Activated naive CD8-positive, alpha-beta T cell treated with anti-CD3 and anti-CD28 coated beads, Interleukin-2, amount 50 U/mL, for 24 hours (primary cell): ENCODE data around the gene ACTR3C.
"Not testable (repeated sequence)": the region's sequence is repeated elsewhere in the genome, so short reads cannot be mapped to it uniquely, and the experiment has no call there.

ENCODE experiments used
- ATAC-seq: fragments of 150-1000 bp; cut with Tn5 transposase; one replicate; pipeline ENCODE4 v1.10.0; 2021
- DNase-seq: peaks from one replicate; pipeline ENCODE4 v3.0.0; 2021
- H3K27ac Mint-ChIP-seq: one replicate; pipeline ENCODE4 v1.8.0; 2021; ENCODE audit warnings: mild to moderate bottlenecking, mixed read lengths
- H3K27me3 Mint-ChIP-seq: one replicate; pipeline ENCODE4 v1.8.0; 2021; ENCODE audit warnings: mixed read lengths
- H3K36me3 Mint-ChIP-seq: one replicate; pipeline ENCODE4 v1.8.0; 2021; ENCODE audit warnings: low read depth, mixed read lengths
- H3K4me1 Mint-ChIP-seq: one replicate; pipeline ENCODE4 v1.8.0; 2021; ENCODE audit warnings: mixed read lengths
- H3K4me3 Mint-ChIP-seq: one replicate; pipeline ENCODE4 v1.8.0; 2021; ENCODE audit warnings: mild to moderate bottlenecking, moderate library complexity, mixed read lengths
- H3K9me3 Mint-ChIP-seq: one replicate; pipeline ENCODE4 v1.8.0; 2021; ENCODE audit warnings: mixed read lengths

Gene ACTR3C

GRCh38 chr7:150304499-150305258, 18.7 kb downstream of the ACTR3C start:
- H3K4me3 Mint-ChIP-seq, H3K27ac Mint-ChIP-seq, DNase-seq, H3K36me3 Mint-ChIP-seq, H3K4me1 Mint-ChIP-seq, H3K9me3 Mint-ChIP-seq, ATAC-seq, H3K27me3 Mint-ChIP-seq: not testable (repeated sequence)

- not testable (repeated sequence) for ATAC-seq, H3K27ac Mint-ChIP-seq, H3K9me3 Mint-ChIP-seq, H3K4me3 Mint-ChIP-seq, H3K27me3 Mint-ChIP-seq, H3K4me1 Mint-ChIP-seq, H3K36me3 Mint-ChIP-seq, DNase-seq
Observed at GRCh38 chr7:150302908-150303310, 20.4 kb downstream of the ACTR3C start.

GRCh38 chr7:150297978-150298377, 25.4 kb downstream of the ACTR3C start:
- not testable (repeated sequence) for H3K27ac Mint-ChIP-seq, H3K36me3 Mint-ChIP-seq, ATAC-seq, DNase-seq, H3K4me1 Mint-ChIP-seq, H3K4me3 Mint-ChIP-seq, H3K27me3 Mint-ChIP-seq, H3K9me3 Mint-ChIP-seq

- not testable (repeated sequence) for H3K27me3 Mint-ChIP-seq, H3K36me3 Mint-ChIP-seq, DNase-seq, H3K4me1 Mint-ChIP-seq, H3K9me3 Mint-ChIP-seq, ATAC-seq, H3K4me3 Mint-ChIP-seq, H3K27ac Mint-ChIP-seq
Observed at GRCh38 chr7:150296802-150297201, 26.5 kb downstream of the ACTR3C start.

- not testable (repeated sequence) for H3K4me3 Mint-ChIP-seq, DNase-seq, H3K36me3 Mint-ChIP-seq, H3K27ac Mint-ChIP-seq, H3K27me3 Mint-ChIP-seq, H3K9me3 Mint-ChIP-seq, ATAC-seq, H3K4me1 Mint-ChIP-seq
Observed at GRCh38 chr7:150295614-150296013, 27.7 kb downstream of the ACTR3C start.

GRCh38 chr7:150295027-150295426, 28.3 kb downstream of the ACTR3C start:
- not testable (repeated sequence) for H3K27me3 Mint-ChIP-seq, H3K36me3 Mint-ChIP-seq, H3K4me3 Mint-ChIP-seq, H3K4me1 Mint-ChIP-seq, H3K27ac Mint-ChIP-seq, ATAC-seq, DNase-seq, H3K9me3 Mint-ChIP-seq

- ATAC-seq, H3K4me3 Mint-ChIP-seq, DNase-seq, H3K27ac Mint-ChIP-seq, H3K36me3 Mint-ChIP-seq, H3K9me3 Mint-ChIP-seq, H3K4me1 Mint-ChIP-seq, H3K27me3 Mint-ChIP-seq: not testable (repeated sequence)
Observed at GRCh38 chr7:150290317-150290716, 33.0 kb downstream of the ACTR3C start.

- not testable (repeated sequence) for ATAC-seq, H3K9me3 Mint-ChIP-seq, H3K4me1 Mint-ChIP-seq
Observed at GRCh38 chr7:150288816-150289215, 34.5 kb downstream of the ACTR3C start.

GRCh38 chr7:150287815-150288214, 35.5 kb downstream of the ACTR3C start:
- H3K36me3 Mint-ChIP-seq, DNase-seq, H3K4me1 Mint-ChIP-seq, H3K4me3 Mint-ChIP-seq, H3K9me3 Mint-ChIP-seq, H3K27ac Mint-ChIP-seq, ATAC-seq, H3K27me3 Mint-ChIP-seq: not testable (repeated sequence)

More at GRCh38 chr7:150288816-150289215, 34.5 kb downstream of the ACTR3C start:
- not testable (repeated sequence) for H3K36me3 Mint-ChIP-seq, H3K27ac Mint-ChIP-seq, H3K4me3 Mint-ChIP-seq, DNase-seq, H3K27me3 Mint-ChIP-seq

GRCh38 chr7:150285849-150286754, 37.2 kb downstream of the ACTR3C start:
- not testable (repeated sequence) for H3K9me3 Mint-ChIP-seq

GRCh38 chr7:150283608-150284007, 39.7 kb downstream of the ACTR3C start:
- not testable (repeated sequence) for H3K36me3 Mint-ChIP-seq, H3K27ac Mint-ChIP-seq, H3K4me3 Mint-ChIP-seq, H3K27me3 Mint-ChIP-seq, H3K9me3 Mint-ChIP-seq, DNase-seq, H3K4me1 Mint-ChIP-seq
- ATAC-seq: peak; percentile 89

More at GRCh38 chr7:150285849-150286754, 37.2 kb downstream of the ACTR3C start:
- not testable (repeated sequence) for H3K27ac Mint-ChIP-seq, H3K27me3 Mint-ChIP-seq, H3K4me1 Mint-ChIP-seq, H3K4me3 Mint-ChIP-seq, H3K36me3 Mint-ChIP-seq
- ATAC-seq (peak; percentile 69), DNase-seq (peak; percentile 8)

- not testable (repeated sequence) for H3K4me1 Mint-ChIP-seq, H3K9me3 Mint-ChIP-seq, ATAC-seq
Observed at GRCh38 chr7:150283111-150283510, 40.2 kb downstream of the ACTR3C start.

GRCh38 chr7:150281681-150282403, 41.5 kb downstream of the ACTR3C start:
- not testable (repeated sequence) for ATAC-seq, H3K4me1 Mint-ChIP-seq, H3K4me3 Mint-ChIP-seq

More at GRCh38 chr7:150283111-150283510, 40.2 kb downstream of the ACTR3C start:
- not testable (repeated sequence) for H3K27ac Mint-ChIP-seq, H3K36me3 Mint-ChIP-seq, H3K27me3 Mint-ChIP-seq, DNase-seq, H3K4me3 Mint-ChIP-seq

GRCh38 chr7:150278383-150278782, 45.0 kb downstream of the ACTR3C start:
- not testable (repeated sequence) for H3K4me3 Mint-ChIP-seq, H3K36me3 Mint-ChIP-seq

More at GRCh38 chr7:150281681-150282403, 41.5 kb downstream of the ACTR3C start:
- H3K27me3 Mint-ChIP-seq, H3K36me3 Mint-ChIP-seq, H3K27ac Mint-ChIP-seq, DNase-seq, H3K9me3 Mint-ChIP-seq: not testable (repeated sequence)

More at GRCh38 chr7:150278383-150278782, 45.0 kb downstream of the ACTR3C start:
- H3K27me3 Mint-ChIP-seq, ATAC-seq, DNase-seq, H3K9me3 Mint-ChIP-seq, H3K4me1 Mint-ChIP-seq, H3K27ac Mint-ChIP-seq: not testable (repeated sequence)
